Hematopoietic multipotent progenitor cell treated with erythropoietin and hydrocortisone succinate and interleukin-3 and kit ligand, for 4 days (in vitro differentiated cells): ENCODE results near the gene OR10H1.

Source experiments
- DNase-seq: peaks from one replicate; pipeline ENCODE4 v3.0.0-alpha.2; 2015

OR10H1 gene

DNA sequence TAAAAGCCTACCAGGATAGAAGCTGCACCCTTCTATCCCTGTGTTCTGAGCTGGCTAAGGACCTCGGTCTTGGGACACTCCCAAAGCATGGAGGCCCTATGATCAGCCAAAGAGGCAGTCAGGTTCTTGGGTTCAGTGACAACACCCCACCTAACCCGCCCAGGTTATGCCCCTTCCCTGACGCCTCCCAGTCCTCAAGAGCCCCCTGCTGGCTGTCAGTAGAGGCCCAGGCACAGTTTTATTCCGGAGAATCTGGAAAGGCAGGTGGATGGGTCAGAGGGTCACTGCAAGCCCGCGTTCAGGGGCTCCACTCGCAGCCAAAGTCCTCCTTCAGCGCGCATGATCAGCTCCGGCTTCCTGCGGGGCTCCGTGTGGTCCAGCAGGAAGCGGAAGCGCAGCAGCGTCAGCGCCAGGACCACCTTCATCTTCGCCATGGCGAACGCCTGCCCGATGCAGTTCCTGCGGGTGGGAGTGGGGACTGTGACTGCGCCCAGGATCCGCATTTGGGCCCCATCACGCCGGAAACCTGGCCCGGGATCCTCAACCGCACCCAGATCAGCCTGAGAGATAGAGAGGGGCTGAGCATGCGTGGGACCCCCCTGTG lies 55.4 kb downstream of the OR10H1 start:
- peak; percentile 51 for DNase-seq

DNA sequence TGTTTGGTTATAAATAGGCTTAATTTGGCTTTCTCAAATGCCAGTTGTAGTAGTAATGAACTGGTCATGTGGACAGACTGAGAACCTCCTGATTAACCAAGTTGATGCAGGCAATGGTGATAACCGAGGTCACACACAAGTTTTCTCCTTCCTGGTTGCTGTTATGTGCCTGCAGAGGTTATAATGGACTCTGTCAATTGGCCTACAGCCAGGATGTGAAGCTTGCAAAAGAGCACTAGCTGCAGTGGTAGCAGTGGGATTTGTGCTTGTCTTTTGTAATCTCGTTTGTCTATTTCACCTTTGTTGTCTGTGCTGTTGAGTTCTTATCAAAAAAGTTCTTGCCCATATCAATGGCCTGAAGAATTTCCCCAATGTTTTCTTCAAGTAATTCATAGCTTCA lies 57.1 kb downstream of the OR10H1 start:
- peak; percentile 13 for DNase-seq
